Testis (tissue), 3 donors: ENCODE results near the gene AKR1A1. TPM values are rescaled to one million over a fixed set of nuclear protein-coding genes. Genes with fewer than 3 reads are reported as not detected.
"Not testable (repeated sequence)": the region's sequence is repeated elsewhere in the genome, so short reads cannot be mapped to it uniquely, and the experiment has no call there.

Experiments used
- DNase-seq: peaks from one replicate; pipeline ENCODE4 v3.0.0-alpha.2; 2019
- H3K27ac ChIP-seq, 2 donors: fragments of 200-600 bp; sonication (generic); one replicate each; pipeline ENCODE4 v1.5.1; 2019
- H3K27me3 ChIP-seq: fragments of 200-600 bp; sonication (generic); one replicate; pipeline ENCODE4 v1.5.1; 2019
- H3K36me3 ChIP-seq: fragments of 200-600 bp; sonication (generic); one replicate; pipeline ENCODE4 v1.5.1; 2017; ENCODE audit warnings: low read depth; ENCODE audit errors: missing control alignments
- H3K4me1 ChIP-seq: fragments of 200-600 bp; sonication (generic); one replicate; pipeline ENCODE4 v1.5.1; 2019
- H3K4me3 ChIP-seq, 2 donors: fragments of 200-600 bp; sonication (generic); one replicate each; pipeline ENCODE4 v1.5.1; 2017 to 2019
- H3K9me3 ChIP-seq: fragments of 200-600 bp; sonication (generic); one replicate; pipeline ENCODE4 v1.5.1; 2017
- CTCF ChIP-seq, 3 experiments: fragments of 450-650 bp in 2 of 3; fragments of 200-600 bp in 1 of 3; sonication (generic) in 1 of 3; IDR thresholded peaks; one replicate each; pipeline ENCODE4 v1.5.1; 2016 to 2019; ENCODE audit warnings: antibody characterized with exemption in 3 of 3, mild to moderate bottlenecking in 2 of 3, moderate library complexity in 1 of 3
- POLR2A ChIP-seq: fragments of 450-650 bp; IDR thresholded peaks from one replicate; pipeline ENCODE4 v1.6.1; 2017; ENCODE audit warnings: antibody characterized with exemption, mild to moderate bottlenecking, moderate library complexity
- WGBS, 2 donors: methylation state at CpG; one replicate each; pipeline ENCODE4 v1.1.5; 2018; 5-methylcytosine and 5-hydroxymethylcytosine counted together
- intact Hi-C: fragments of 100-400 bp; cut with DNase I; formaldehyde crosslinking; loops from one replicate; pipeline ENCODE4 v1.15.1; 2023; ENCODE audit warnings: low total_unique reads
- polyA plus RNA-seq: library from polyadenylated mRNA; stranded (reverse); fragments of 350-450 nt; fragmentation: Illumina TruSeq; extraction: RNeasy Lipid Tissue Mini Kit (QIAGEN cat#74804); gene quantifications from one replicate; pipeline ENCODE4 v1.2.3, GENCODE V29; 2014; ENCODE audit warnings: low read depth, low replicate concordance; ENCODE audit not compliant: insufficient read depth
- total RNA-seq, 2 donors: library from RNA; depleted of rRNA; stranded (reverse); fragments of >200 nt; gene quantifications; one replicate each; pipeline ENCODE4 v1.2.3, GENCODE V29; 2016

Gene AKR1A1
- total and polyA plus RNA-seq, 3 donors from 2014 or later: 51.1 to 63.7 (median 60.1) TPM

GRCh38 chr1:45585110-45585426 lies 34.4 kb downstream of the AKR1A1 start:
- intact Hi-C loops: no loop called here
- WGBS, 2 donors: 1 to 2% methylated on average over 5 of the region's 5 CpGs
- TF ChIP-seq CTCF (IDR thresholded peaks at IDR 0.05) (no peak), POLR2A (no peak)
- H3K36me3 ChIP-seq: no peaks in the 10 kb centered on the region
- H3K27ac ChIP-seq: peak overlapping the region in 1 of 2 donors; percentile 89
- no peaks in the 10 kb centered on the region for H3K27me3 ChIP-seq
- H3K9me3 ChIP-seq: no peaks in the 10 kb centered on the region
- H3K4me1 ChIP-seq: peaks cover 17% of the 10 kb centered on the region
- peak overlapping the region; percentile 82 to 97 for H3K4me3 ChIP-seq
- DNase-seq: no peak

GRCh38 chr1:45585496-45586075 lies 35.0 kb downstream of the AKR1A1 start:
- Histone ChIP-seq H3K36me3 (no peaks in the 10 kb centered on the region), H3K27ac (no peak overlapping the region), H3K27me3 (no peaks in the 10 kb centered on the region), H3K4me3 (peak overlapping the region in 1 of 2 donors; percentile 97), H3K4me1 (peaks cover 17% of the 10 kb centered on the region), H3K9me3 (no peaks in the 10 kb centered on the region)
- DNase-seq: no peak
- TF ChIP-seq CTCF (IDR thresholded peaks at IDR 0.05) (no peak), POLR2A (no peak)
- WGBS, 2 donors: 15 to 35% methylated on average over 7 of the region's 7 CpGs
- intact Hi-C loops: no loop called here

- peaks cover 17% of the 10 kb centered on the region for H3K4me1 ChIP-seq
- H3K4me3 ChIP-seq: no peak overlapping the region
- no peaks in the 10 kb centered on the region for H3K9me3 ChIP-seq
- H3K27me3 ChIP-seq: no peaks in the 10 kb centered on the region
- TF ChIP-seq CTCF (IDR thresholded peaks at IDR 0.05): no peak
- no peak for TF ChIP-seq POLR2A
- intact Hi-C loops: no loop called here
- WGBS, 2 donors: 57 to 58% methylated on average over 4 of the region's 4 CpGs
- H3K27ac ChIP-seq: no peak overlapping the region
- no peaks in the 10 kb centered on the region for H3K36me3 ChIP-seq
- no peak for DNase-seq
These were observed 36.1 kb downstream of the AKR1A1 start for GRCh38 chr1:45586769-45587168.

GRCh38 chr1:45589861-45590260 lies 39.2 kb downstream of the AKR1A1 start:
- no peak overlapping the region for H3K4me3 ChIP-seq
- no peaks in the 10 kb centered on the region for H3K27me3 ChIP-seq
- peaks cover 17% of the 10 kb centered on the region for H3K4me1 ChIP-seq
- TF ChIP-seq POLR2A (no peak), CTCF (IDR thresholded peaks at IDR 0.05) (no peak)
- intact Hi-C loops: no loop called here
- no peak overlapping the region for H3K27ac ChIP-seq
- H3K9me3 ChIP-seq: no peaks in the 10 kb centered on the region
- no peaks in the 10 kb centered on the region for H3K36me3 ChIP-seq
- no peak for DNase-seq
- 38 to 64% methylated on average over 1 of the region's 1 CpG for WGBS, 2 donors

GRCh38 chr1:45594412-45594811 lies 43.8 kb downstream of the AKR1A1 start:
- H3K4me1 ChIP-seq: no peaks in the 10 kb centered on the region
- intact Hi-C loops: no loop called here
- no peak for DNase-seq
- H3K4me3 ChIP-seq: no peak overlapping the region
- no peaks in the 10 kb centered on the region for H3K27me3 ChIP-seq
- H3K27ac ChIP-seq: no peak overlapping the region
- WGBS, 2 donors: 87 to 89% methylated on average over 4 of the region's 4 CpGs
- no peaks in the 10 kb centered on the region for H3K9me3 ChIP-seq
- H3K36me3 ChIP-seq: no peaks in the 10 kb centered on the region
- TF ChIP-seq POLR2A (no peak), CTCF (IDR thresholded peaks at IDR 0.05) (no peak)

GRCh38 chr1:45596765-45597164 lies 46.1 kb downstream of the AKR1A1 start:
- WGBS, 2 donors: 94 to 95% methylated on average over 8 of the region's 8 CpGs
- H3K36me3 ChIP-seq, H3K27me3 ChIP-seq, H3K9me3 ChIP-seq, H3K4me1 ChIP-seq, H3K4me3 ChIP-seq, intact Hi-C loops, DNase-seq, H3K27ac ChIP-seq: not testable (repeated sequence)
